ENCODE data around the gene LRP1B.

Gene LRP1B

DNA sequence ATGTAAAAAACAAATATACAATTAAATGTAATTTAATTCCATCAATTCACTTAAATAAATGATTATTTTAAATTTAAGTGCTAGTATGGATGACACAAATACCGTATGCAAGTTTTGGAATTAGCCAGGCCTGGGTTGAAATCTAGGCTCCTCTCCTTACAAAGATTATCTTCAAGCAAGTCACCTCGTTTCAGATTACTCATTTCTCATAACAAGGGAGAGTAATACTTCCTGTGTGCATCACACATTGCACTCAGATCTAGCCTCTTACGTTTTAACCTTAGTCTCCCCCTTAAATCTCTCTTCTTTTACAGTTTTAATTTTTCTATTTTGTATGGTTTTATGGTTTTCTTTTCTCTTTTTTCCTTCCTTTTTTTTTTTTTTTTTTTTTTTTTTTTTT is 1874.7 kb downstream of the LRP1B start:
- TF ChIP-seq Cebpa-rat (IDR thresholded peaks at IDR 0.05), result no peak
- Histone ChIP-seq H3K9me3 (no peaks in the 10 kb centered on the region), H3K4me3 (no peak overlapping the region), H3K27ac (no peak overlapping the region), H4K20me1 (no peaks in the 10 kb centered on the region), H3K27me3 (no peaks in the 10 kb centered on the region), H3K36me3 (no peaks in the 10 kb centered on the region), H3K4me2 (no peak overlapping the region), H3K4me1 (no peaks in the 10 kb centered on the region), H3K9ac (no peak overlapping the region)

DNA sequence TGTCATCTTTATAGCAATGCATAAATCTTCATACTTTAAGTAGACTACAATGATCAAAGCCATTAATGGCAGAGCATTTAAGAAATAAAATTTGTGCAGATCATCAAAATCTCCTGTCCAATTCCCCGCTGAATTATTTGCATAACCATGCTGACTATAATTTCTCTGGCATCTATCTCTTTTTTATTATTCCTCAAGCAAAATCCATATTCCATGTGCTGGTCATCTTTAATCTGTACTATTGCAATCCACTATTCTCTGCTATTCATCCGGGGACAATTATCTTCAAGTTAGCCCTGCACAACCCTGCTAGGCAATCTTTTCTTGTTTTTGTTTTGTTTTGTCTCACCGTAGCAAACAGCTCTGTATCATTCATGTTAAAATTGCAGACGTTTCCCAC is 1881.0 kb downstream of the LRP1B start:
- H3K4me2 ChIP-seq, result no peak overlapping the region
- no peak overlapping the region for H3K9ac ChIP-seq
- H3K27me3 ChIP-seq, result no peaks in the 10 kb centered on the region
- H3K9me3 ChIP-seq, result no peaks in the 10 kb centered on the region
- no peaks in the 10 kb centered on the region for H3K36me3 ChIP-seq
- no peak for TF ChIP-seq Cebpa-rat (IDR thresholded peaks at IDR 0.05)
- H3K4me3 ChIP-seq, result no peak overlapping the region
- H3K27ac ChIP-seq, result no peak overlapping the region
- no peaks in the 10 kb centered on the region for H3K4me1 ChIP-seq
- no peaks in the 10 kb centered on the region for H4K20me1 ChIP-seq

- Histone ChIP-seq H3K36me3 (no peaks in the 10 kb centered on the region), H3K4me3 (no peak overlapping the region), H3K4me1 (no peaks in the 10 kb centered on the region), H3K27me3 (no peaks in the 10 kb centered on the region), H3K27ac (no peak overlapping the region), H4K20me1 (no peaks in the 10 kb centered on the region), H3K4me2 (no peak overlapping the region), H3K9me3 (no peaks in the 10 kb centered on the region), H3K9ac (no peak overlapping the region)
- TF ChIP-seq Cebpa-rat (IDR thresholded peaks at IDR 0.05), result no peak
These were observed 1882.2 kb downstream of the LRP1B start for GRCh38 chr2:140248623-140249022.

DNA sequence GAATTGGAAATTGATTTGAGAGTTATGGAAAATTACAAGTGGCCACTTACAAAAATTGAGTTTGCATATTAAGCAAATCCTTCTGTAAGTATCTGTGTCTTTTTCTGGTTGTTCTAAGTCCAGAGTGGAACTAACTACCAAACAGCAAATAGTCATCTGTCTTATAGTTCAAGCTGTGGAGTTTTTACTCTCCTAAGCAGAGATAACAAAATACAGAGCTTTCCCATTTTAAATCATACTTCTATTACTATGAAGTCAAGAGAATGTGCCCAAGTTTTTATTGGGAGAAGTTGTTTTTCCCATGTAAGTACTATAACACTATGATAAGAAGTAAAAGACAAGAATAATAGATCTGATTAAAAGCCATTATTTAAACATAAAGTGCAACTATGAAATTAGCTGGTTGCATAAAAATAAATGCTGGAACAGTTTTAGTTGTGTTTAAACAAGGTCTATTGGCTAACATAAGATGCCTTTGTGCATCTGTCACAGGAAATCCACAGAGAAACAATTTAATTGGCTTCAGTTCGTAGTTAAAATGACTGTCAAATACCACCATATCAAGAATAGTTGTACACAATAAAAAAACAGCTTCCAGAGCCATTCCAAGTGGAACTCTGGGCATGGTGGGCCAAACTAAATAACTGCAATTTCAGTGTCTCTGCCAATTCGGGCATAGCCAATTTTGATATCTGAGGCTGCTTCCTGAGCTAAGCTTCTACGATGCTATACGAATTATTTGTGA is 1883.2 kb downstream of the LRP1B start:
- Histone ChIP-seq H3K27me3 (no peaks in the 10 kb centered on the region), H3K27ac (no peak overlapping the region), H3K4me1 (no peaks in the 10 kb centered on the region), H4K20me1 (no peaks in the 10 kb centered on the region), H3K4me2 (no peak overlapping the region), H3K4me3 (no peak overlapping the region), H3K9me3 (no peaks in the 10 kb centered on the region), H3K9ac (no peak overlapping the region), H3K36me3 (no peaks in the 10 kb centered on the region)
- no peak for TF ChIP-seq Cebpa-rat (IDR thresholded peaks at IDR 0.05)

DNA sequence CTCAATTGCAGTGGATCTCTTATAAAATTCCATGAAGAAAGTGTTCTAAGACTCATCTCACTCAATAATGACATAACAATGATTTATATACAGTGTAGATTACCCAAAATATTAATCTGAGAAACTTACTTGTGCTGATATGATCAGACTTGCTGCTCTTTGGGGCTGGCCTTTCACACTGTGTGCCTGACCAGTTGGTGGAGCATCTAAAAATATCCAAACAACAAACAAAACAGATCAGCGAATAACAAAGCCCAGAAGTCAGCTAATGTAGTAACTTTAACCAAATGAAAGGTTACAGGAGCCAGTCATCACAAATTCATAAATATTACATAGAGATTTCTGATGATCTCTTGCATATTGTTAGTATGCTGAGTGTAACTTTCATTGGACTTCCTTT is 1883.9 kb downstream of the LRP1B start:
- H3K27ac ChIP-seq, result no peak overlapping the region
- H4K20me1 ChIP-seq, result no peaks in the 10 kb centered on the region
- no peak for TF ChIP-seq Cebpa-rat (IDR thresholded peaks at IDR 0.05)
- H3K4me2 ChIP-seq, result no peak overlapping the region
- no peaks in the 10 kb centered on the region for H3K9me3 ChIP-seq
- no peaks in the 10 kb centered on the region for H3K27me3 ChIP-seq
- no peak overlapping the region for H3K9ac ChIP-seq
- H3K4me3 ChIP-seq, result no peak overlapping the region
- no peaks in the 10 kb centered on the region for H3K36me3 ChIP-seq
- H3K4me1 ChIP-seq, result no peaks in the 10 kb centered on the region

DNA sequence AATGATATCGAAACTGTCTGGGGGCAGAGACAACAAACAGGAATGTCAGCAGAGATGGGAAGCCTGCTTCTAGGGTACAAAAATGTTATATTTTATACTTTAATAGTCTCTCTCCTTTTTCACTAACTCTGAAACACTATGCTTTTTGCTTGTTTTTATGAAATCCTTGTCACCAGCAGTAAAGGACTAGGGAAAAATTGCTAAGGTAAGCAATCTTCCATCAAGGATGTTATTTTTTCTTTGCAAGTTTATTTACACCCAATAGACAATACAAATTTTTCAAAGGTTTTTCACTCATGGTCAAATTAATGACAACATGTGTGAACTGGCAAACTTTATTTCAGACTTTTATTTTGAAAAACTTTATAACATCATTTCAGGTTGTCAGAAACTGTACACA is 1884.8 kb downstream of the LRP1B start:
- H3K27me3 ChIP-seq, result no peaks in the 10 kb centered on the region
- H3K4me1 ChIP-seq, result no peaks in the 10 kb centered on the region
- H3K27ac ChIP-seq, result no peak overlapping the region
- H3K4me3 ChIP-seq, result no peak overlapping the region
- H3K9me3 ChIP-seq, result no peaks in the 10 kb centered on the region
- no peaks in the 10 kb centered on the region for H3K36me3 ChIP-seq
- no peak overlapping the region for H3K9ac ChIP-seq
- H3K4me2 ChIP-seq, result no peak overlapping the region
- no peaks in the 10 kb centered on the region for H4K20me1 ChIP-seq
- TF ChIP-seq Cebpa-rat (IDR thresholded peaks at IDR 0.05), result no peak

DNA sequence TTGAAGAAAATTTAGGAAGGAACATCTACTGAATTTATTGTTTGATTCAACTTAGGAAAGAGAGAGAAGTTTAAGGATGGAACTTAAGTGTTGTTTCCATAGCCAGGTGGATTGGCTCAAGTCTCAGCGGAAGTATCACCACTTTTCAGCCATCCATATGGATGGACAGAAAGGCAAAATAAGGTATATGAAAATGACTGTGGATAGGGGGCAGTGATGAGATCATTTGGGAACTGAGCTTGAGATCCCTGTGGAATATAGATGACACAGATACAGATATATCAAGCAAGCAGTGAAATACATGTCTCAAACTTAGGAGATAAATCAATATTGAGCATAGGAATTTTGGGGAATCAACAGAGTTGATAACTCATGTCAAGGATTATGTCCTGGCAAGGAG is 1887.9 kb downstream of the LRP1B start:
- H4K20me1 ChIP-seq, result no peaks in the 10 kb centered on the region
- no peak for TF ChIP-seq Cebpa-rat (IDR thresholded peaks at IDR 0.05)
- H3K27ac ChIP-seq, result no peak overlapping the region
- H3K27me3 ChIP-seq, result no peaks in the 10 kb centered on the region
- no peaks in the 10 kb centered on the region for H3K4me1 ChIP-seq
- no peak overlapping the region for H3K9ac ChIP-seq
- no peaks in the 10 kb centered on the region for H3K36me3 ChIP-seq
- no peaks in the 10 kb centered on the region for H3K9me3 ChIP-seq
- no peak overlapping the region for H3K4me3 ChIP-seq
- no peak overlapping the region for H3K4me2 ChIP-seq

- Histone ChIP-seq H3K36me3 (no peaks in the 10 kb centered on the region), H3K27ac (no peak overlapping the region), H4K20me1 (no peaks in the 10 kb centered on the region), H3K9ac (no peak overlapping the region), H3K4me2 (no peak overlapping the region), H3K4me3 (no peak overlapping the region), H3K4me1 (no peaks in the 10 kb centered on the region), H3K27me3 (no peaks in the 10 kb centered on the region), H3K9me3 (no peaks in the 10 kb centered on the region)
- no peak for TF ChIP-seq Cebpa-rat (IDR thresholded peaks at IDR 0.05)
These were observed 1896.7 kb downstream of the LRP1B start for GRCh38 chr2:140234116-140234515.

DNA sequence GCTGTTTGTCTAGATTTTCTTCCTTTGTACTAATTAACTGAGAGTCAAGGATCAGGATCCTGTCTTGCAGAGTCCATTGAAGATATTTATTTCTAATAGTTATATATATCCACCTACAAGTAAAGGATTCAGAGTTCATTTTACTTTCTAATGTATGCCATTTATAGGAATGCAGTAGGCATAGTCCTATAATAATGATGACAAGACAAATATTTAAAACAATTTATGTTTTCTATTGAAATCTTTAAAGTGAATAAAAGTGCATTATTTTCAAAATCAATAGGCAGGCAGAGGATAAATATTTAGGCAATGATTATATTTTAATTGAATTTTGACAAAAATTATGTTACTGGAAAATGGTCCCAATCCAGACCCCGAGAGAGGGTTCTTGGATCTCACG is 1919.9 kb downstream of the LRP1B start:
- Histone ChIP-seq H3K4me1 (no peaks in the 10 kb centered on the region), H4K20me1 (no peaks in the 10 kb centered on the region), H3K4me2 (no peak overlapping the region), H3K27me3 (no peaks in the 10 kb centered on the region), H3K9me3 (no peaks in the 10 kb centered on the region), H3K9ac (no peak overlapping the region), H3K4me3 (no peak overlapping the region), H3K36me3 (no peaks in the 10 kb centered on the region), H3K27ac (no peak overlapping the region)
- TF ChIP-seq Cebpa-rat (IDR thresholded peaks at IDR 0.05), result no peak

DNA sequence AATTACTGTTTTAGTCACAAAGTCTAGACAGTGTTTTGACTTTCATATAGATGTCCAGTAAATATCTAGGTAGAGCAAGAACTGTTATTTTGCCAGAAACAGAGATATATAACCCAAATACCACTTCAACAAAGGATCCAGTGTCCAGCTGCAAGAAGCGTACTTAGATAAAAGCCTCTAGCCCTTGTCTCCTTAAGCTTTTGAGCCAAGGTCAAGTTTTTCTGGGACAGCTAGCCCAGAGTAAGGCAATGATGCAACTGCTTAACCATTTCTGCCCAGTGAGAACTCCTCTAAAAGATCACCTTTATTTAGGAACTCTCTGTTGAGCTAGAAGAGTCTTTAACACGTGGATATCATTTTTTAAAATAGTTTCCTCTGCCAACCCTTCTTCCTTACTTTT is 1925.7 kb downstream of the LRP1B start:
- Histone ChIP-seq H4K20me1 (no peaks in the 10 kb centered on the region), H3K9ac (no peak overlapping the region), H3K9me3 (no peaks in the 10 kb centered on the region), H3K36me3 (no peaks in the 10 kb centered on the region), H3K4me1 (no peaks in the 10 kb centered on the region), H3K27ac (no peak overlapping the region), H3K27me3 (no peaks in the 10 kb centered on the region), H3K4me3 (no peak overlapping the region), H3K4me2 (no peak overlapping the region)
- no peak for TF ChIP-seq Cebpa-rat (IDR thresholded peaks at IDR 0.05)

DNA sequence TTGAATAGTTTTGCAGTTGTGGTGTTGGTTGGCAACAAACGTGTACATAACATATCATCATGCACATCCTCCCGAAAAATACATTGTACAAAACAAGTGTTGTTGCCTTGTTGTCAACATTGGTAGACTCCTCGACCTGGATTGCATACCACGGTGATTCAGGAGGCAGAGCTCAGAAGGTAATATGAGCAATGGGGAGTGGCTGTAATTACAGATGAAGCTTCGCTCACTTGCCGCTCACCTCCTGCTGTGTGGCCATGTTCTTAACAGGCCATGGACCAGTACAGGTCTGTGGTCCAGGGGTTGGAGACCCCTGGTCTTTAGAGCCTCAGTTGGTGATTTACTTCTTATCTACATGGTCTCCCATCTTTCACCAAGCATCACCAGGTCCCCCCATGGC is 1927.5 kb downstream of the LRP1B start:
- Histone ChIP-seq H3K9me3 (no peaks in the 10 kb centered on the region), H3K4me1 (no peaks in the 10 kb centered on the region), H3K27ac (no peak overlapping the region), H3K27me3 (no peaks in the 10 kb centered on the region), H3K36me3 (no peaks in the 10 kb centered on the region), H4K20me1 (no peaks in the 10 kb centered on the region), H3K9ac (no peak overlapping the region), H3K4me2 (no peak overlapping the region), H3K4me3 (no peak overlapping the region)
- no peak for TF ChIP-seq Cebpa-rat (IDR thresholded peaks at IDR 0.05)
